ENCODE measurements around the gene ZNF682.
"Not testable (repeated sequence)": the region's sequence is repeated elsewhere in the genome, so short reads cannot be mapped to it uniquely, and the experiment has no call there.

ZNF682 gene

DNA sequence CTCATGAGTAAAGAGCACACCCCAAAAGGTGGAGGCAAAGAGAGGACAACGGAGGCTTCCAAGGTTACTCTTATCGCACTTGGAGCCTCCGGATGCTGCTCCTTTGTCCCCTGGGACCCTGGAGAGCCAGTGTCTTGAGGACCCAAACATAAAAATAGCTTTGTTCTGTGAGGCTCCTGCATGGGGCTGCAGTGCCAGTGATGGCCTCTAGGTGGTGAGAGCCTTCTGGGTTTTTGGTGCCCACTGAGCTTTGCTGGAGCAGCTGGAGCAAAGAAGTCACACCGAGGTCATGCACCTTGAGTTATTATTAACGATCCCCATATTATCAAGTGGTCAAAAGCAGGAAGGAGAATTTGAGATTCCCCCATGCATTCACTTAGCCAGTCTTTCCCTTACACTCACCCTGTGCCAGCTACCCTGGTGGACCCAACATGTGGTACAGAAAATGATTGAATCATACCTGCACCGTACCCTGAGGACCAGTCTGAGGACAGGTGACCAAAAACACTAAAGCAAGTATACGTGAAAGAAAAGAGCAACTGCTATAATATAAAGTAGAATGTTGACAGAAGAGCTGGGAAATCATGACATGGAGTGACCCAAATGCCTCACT, 41.5 kb downstream of the ZNF682 start:
- DNase-seq: peak in 3 of 14 donors; percentile 0 to 7 (median 2)

DNA sequence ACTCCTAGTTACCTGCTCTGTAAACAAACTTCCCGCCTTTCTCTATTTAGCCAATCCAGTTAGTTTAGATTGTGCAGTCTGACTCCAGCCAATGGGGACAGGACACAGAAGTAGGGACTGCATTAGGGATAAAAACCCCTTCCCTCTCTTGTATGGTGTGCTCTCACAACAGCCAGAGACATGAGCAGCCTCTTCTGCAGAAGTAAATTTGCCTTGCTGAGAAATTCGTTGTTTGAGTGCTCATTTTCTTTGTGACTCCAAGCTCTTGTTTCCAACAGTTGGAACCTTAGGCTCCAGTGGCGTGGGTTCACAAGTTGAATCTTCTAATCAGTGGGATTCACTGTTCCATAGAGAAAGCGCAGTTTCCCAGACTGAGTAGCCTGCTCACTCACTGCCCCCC, 72.4 kb downstream of the ZNF682 start:
- no peak for DNase-seq

DNA sequence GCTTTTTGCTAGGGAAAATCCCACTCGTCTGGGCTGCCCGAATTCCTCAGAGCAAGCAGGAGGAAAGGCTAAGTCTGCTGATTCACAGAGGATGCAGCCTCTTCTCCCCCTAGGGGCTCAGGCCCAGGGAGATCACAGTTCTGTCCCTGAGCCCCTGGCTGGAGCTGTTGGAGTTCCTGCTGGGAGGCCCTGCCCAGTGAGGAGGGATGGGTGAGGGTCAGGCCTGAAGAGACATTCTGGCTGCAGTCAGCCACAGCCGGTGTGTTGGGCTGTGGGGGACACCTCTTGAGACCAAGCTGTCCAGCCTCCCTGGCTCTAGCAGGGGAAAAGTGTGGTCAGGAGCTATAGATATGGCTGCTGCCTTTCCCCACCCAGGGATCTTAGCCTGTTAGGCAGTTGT, 73.2 kb downstream of the ZNF682 start:
- DNase-seq: not testable (repeated sequence)

DNA sequence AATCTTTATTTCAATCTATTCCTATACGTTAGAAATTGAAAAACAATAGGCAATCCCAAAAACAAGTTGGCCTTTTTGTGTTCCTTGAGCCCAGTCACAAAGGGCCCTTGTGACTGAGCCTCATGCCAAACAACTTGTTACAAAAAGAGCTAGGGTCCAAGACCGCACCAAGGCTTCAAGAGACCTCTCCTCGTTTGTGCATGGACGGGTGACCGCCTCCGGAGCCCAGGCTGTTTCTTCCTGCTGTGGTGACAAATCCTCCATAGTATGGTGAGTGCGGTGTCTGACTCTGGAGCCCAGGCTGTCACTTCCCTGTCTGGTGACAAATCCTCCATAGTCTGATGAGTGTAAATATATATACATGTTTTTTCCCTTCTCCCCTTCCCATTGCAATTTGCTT, 74.9 kb downstream of the ZNF682 start:
- no peak for DNase-seq

DNA sequence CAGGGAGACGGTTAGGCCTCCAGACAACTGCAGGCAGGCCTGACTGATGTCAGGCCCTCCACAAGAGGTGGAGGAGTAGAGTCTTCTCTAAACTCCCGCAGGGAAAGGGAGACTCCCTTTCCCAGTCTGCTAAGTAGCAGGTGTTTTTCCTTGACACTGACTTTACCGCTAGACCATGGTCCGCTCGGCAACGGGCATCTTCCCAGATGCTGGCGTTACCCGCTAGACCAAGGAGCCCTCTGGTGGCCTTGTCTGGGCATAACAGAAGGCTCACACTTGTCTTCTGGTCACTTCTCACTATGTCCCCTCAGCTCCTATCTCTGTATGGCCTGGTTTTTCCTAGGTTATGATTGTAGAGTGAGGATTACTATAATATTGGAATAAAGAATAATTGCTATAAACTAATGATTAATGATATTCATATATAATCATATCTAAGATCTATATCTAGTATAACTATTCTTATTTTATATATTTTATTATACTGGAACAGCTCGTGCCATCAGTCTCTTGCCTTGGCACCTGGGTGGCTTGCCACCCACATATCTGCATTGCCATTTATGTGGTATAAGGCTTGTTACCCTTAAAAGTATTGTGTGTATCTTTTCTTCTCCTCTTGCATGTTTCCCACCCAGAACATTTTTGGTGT, 80.0 kb downstream of the ZNF682 start:
- peak in 13 of 14 donors; percentile 1 to 55 (median 18) for DNase-seq

DNA sequence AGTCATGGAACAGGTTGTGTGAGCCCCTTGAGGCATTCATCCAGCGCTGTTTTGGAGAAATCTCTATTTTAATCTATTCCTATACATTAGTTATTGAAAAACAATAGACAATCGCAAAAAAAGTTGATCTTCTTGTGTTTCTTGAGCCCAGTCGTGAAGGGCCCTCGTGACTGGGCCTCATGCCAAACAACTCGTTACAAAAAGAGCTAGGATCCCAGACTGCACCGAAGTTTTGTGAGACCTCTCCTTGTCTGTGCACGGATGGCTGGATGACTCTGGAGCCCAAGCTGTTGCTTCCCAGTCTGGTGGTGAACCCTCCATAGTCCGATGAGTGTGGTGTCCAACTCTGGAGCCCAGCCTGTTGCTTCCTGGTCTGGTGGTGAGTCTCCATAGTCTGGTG, 81.5 kb downstream of the ZNF682 start:
- DNase-seq: not testable (repeated sequence)

DNA sequence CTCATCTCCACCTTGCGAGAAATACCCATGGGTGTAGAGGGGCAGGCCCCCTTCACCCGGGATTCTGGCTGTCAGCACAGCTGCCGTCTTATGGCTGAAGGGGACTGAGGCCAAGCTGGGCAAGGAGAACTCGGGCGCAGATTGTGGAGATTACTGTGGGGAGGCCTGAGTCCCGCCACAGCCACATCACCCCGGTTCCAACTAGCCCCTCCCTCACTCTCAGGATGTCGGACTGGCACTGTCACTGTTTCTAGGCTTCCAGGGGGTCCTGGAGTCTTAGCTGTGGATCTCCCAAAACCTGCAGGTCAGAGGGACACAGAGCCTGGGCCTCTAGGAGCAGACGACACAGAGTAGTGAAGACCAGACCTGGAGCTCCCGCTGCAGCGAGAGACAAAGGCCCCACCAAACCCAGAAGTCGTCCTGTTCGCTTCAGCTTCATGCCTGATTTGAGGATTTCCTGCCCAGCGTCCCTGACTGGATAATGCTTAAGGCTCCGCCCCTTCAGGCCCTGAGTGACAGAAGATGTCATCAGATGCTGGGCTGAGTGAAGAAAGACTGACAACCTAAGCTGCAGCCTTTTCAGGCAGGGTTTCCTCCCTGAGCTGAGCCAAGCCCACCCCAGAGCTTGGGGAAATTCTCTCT, 82.8 kb downstream of the ZNF682 start:
- DNase-seq: no peak

DNA sequence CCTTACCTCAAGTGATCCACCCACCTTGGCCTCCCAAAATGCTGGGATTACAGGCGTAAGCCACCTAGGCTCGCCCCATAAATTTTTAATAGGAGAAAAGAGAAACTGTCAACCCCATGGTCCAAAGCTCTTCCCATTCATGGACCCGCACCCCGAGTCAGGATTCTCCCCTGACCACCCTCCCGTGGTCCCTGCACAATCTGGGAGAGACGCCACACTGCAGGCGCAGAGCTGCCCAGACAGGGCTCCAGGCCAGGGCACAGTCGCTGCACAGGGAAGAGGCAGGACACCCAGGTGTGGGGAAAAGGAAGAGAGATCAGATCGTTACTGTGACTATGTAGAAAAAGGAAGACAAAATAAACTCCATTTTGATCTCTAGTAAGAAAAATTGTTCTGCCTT, 84.1 kb downstream of the ZNF682 start:
- no peak for DNase-seq

Measured in C1 segment of cervical spinal cord (tissue), 14 donors.